Stimulated activated CD8-positive, alpha-beta memory T cell treated with anti-CD3 and anti-CD28 coated beads, Interleukin-12 subunit alpha, Interleukin-12 subunit beta, amount 100 ng/mL, for 24 hours (primary cell): ENCODE data around the gene LRSAM1.
"Not testable (repeated sequence)": the region's sequence is repeated elsewhere in the genome, so short reads cannot be mapped to it uniquely, and the experiment has no call there.

Source experiments
- DNase-seq: peaks from one replicate; pipeline ENCODE4 v3.0.0-alpha.2; 2020; ENCODE audit errors: extremely low read depth

LRSAM1 gene

GRCh38 chr9:127457191-127457878, 6.0 kb downstream of the LRSAM1 start:
- DNase-seq, result no peak

- DNase-seq, result no peak
These were observed 7.6 kb downstream of the LRSAM1 start for GRCh38 chr9:127458921-127459320.

DNA sequence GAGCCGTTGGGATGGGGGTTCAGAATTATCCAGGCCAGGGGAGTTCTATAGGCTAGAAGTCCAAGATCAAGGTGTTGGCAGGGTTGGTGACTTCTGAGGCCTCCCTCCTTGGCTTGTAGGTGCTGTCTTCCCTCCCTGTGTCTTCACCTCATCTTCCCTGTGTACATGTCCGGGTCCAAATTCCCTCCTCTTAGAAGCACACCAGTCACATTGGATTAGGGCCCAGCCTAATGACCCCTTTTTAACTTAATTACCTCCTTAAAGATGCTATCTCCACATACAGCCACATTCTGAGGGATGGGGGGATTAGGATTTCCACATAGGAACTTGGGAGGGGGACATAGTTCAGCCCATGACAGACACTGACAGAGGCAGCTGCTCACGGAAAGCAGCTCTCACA, 12.1 kb downstream of the LRSAM1 start:
- DNase-seq, result no peak

DNA sequence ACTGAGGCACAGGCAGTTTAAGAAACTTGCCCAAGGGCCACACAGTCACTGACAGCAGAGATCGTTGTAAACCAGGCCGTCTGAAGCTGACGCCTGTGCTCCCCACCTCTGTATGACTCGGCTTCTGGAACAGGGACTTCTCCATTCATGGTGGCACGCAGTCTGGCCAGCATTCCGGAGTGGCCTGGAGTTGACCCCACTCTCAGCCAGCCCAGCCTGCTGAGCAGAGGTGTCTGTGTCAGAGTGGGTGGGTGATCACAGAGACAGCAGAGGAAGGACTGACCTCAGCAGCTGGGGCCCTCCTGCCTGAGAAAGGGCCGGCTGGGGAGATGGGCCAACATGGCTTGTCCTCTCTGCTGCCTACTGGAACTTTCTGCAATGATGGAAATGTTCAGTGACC, 12.6 kb downstream of the LRSAM1 start:
- no peak for DNase-seq

- not testable (repeated sequence) for DNase-seq
These were observed 15.2 kb downstream of the LRSAM1 start for GRCh38 chr9:127466407-127466917.

DNA sequence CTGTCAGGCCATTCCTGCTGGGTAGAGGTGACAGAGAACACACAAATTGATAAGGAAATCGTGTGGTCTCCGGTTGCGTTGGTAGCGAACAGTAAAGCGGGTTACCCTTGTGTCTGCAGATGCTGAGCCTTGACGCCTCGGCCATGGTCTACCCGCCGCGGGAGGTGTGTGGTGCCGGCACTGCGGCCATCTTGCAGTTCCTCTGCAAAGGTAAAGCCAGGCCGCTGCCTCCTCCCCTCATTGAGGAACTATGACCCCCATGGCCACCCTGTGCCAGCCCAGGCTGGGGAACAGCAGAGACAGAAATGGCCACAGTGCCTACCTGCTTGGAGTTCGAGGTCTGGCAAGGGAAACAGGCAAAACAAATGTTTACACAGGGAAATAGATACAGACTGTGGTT, 16.3 kb downstream of the LRSAM1 start:
- no peak for DNase-seq

GRCh38 chr9:127470662-127471061, 19.4 kb downstream of the LRSAM1 start:
- DNase-seq, result no peak

GRCh38 chr9:127473501-127473900, 22.2 kb downstream of the LRSAM1 start:
- DNase-seq, result no peak

- DNase-seq, result no peak
These were observed 22.6 kb downstream of the LRSAM1 start for GRCh38 chr9:127473932-127474331.

DNA sequence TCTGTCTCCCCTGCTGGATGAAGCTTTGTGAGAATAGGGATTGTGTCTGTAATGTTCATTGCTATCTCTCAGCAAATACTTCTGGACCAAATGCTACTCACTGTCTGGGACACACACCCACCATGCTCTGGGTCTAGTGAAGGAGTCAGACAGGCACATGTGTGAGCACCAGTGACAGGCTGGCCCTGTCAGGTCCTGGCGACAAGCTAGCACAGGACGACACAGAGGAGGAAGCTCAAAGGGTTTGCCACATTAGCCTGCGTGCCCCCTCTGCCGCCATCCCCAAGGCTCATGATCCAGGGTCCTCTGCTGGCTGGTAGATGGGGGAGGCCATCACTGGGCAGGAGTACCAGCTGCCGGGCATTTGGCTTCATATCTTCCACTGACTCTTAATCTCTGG, 23.3 kb downstream of the LRSAM1 start:
- no peak for DNase-seq

GRCh38 chr9:127479507-127480081, 28.3 kb downstream of the LRSAM1 start:
- DNase-seq, result no peak

DNA sequence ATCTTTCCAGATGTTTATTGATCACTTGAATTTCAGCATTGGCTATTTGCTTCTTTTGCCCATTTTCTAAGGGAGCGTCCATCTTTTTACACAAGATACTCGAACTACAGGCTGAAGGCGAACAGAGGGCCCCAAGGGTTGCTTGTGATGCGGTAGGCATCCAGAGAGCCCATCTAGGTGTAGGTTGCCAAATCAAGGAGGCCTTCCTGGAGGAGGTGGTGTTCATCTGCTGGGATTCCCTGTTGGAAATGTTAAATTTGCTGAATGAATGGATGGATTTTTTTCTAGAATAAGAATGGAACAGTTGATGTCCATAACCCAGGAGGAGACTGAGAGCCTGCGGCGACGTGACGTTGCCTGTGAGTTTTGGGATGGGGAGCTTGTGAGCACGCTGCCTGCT, 31.4 kb downstream of the LRSAM1 start:
- DNase-seq, result no peak

DNA sequence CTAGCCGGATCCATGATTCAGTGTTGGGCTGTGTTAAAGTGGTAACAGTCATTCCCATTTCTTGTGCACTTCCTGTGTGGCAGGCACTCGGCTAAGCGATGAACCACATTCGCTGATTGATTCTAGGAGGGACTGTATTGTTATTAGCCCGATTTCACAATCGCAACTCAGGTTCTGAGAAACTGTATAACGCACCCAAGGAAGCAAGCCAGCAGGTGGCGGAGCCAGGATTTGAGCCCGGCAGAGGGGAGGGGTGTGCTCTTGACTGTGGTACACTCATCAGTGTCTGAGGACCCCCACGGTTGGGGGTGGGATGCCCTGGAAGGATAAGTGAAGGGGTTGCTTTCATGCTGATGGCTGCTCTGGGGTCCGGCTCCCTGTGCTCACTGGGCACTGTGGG, 34.7 kb downstream of the LRSAM1 start:
- no peak for DNase-seq

- DNase-seq, result no peak
These were observed 37.6 kb downstream of the LRSAM1 start for GRCh38 chr9:127488946-127489345.

GRCh38 chr9:127489471-127490115, 38.3 kb downstream of the LRSAM1 start:
- DNase-seq, result no peak

- no peak for DNase-seq
These were observed 39.4 kb downstream of the LRSAM1 start for GRCh38 chr9:127490535-127491230.

DNA sequence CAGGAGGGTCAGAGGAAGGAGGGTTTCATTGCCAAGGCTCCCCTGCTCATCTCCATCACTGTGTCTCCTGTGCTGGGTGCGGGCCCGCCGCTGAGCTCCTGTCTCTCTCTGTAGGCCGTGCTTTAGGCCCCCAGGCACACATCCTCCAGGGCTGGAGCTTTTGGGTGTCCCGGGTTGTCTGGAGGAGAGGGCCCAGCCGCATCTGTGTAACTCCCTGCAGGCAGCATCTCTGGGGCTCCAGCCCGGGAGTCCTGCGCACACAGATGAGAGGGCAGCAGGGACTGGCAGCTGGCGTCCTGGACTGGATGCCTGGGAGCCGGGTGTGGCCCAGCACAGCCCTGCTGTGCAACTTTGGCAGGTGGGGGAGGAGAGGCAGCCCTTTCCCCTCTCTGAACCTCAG, 40.2 kb downstream of the LRSAM1 start:
- no peak for DNase-seq

- DNase-seq, result no peak
These were observed 41.3 kb downstream of the LRSAM1 start for GRCh38 chr9:127492616-127493015.

GRCh38 chr9:127493592-127494303, 42.4 kb downstream of the LRSAM1 start:
- DNase-seq, result no peak

DNA sequence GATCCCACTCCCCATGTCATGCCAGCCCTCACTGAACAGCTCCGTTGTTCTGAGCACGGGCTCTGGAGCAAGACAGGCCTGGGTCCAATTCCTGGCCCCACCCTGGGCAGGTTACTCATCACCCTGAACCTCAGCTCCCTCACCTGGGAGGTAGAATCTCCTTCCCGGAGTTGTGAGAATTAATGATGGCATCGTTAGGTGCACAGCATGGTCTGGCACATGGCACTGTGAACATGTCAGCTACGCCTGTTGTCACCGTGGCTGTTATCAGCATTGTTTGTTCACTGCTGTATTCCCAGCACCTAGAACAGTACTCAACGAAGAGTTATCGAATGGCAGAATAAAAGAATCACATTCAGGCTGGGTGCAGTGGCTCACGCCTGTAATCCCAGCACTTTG, 43.0 kb downstream of the LRSAM1 start:
- no peak for DNase-seq

- no peak for DNase-seq
These were observed 44.7 kb downstream of the LRSAM1 start for GRCh38 chr9:127495884-127496555.
